GM19467 (cell line): ENCODE data around the gene CD22.

Experiments used
- ATAC-seq: cut with Tn5 transposase; IDR thresholded peaks from one replicate; pipeline ENCODE4 v1.9.1; 2021; ENCODE audit warnings: mild to moderate bottlenecking, moderate library complexity; ENCODE audit not compliant: unreplicated experiment

Gene CD22

GRCh38 chr19:35295792-35296462 lies 33.1 kb upstream of the CD22 start:
- no peak for ATAC-seq

DNA sequence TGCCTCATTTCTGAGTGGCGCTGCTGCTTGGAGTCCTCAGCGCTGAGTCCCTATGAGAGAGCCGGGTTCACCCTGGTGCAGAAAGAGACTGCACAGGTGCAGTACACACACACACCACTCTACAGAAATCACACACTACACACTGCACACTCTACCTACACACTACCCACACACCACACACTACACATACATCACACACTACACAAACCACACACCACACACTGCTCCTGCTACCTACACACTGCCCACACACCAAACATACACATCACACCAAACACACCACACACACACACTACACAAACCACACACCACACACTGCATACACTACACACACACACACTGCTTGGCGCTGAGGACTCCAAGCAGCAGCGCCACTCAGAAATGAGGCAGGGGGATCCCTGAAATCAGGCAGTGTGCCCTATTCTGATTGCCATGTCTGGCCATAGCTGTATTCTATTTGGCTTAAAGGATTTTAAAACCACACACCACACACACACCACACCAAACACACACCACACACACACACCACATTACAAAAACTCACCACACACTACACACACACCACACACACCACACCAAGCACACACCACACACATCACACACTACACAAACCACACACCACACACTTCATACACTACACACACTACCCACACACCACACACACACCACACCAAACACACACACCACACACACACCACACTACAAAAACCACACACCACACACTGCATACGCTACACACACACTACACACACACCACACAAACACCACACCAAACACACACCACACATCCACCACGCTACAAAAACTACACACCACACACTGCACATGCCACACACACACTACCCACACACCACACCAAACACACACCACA lies 32.1 kb upstream of the CD22 start:
- no peak for ATAC-seq

DNA sequence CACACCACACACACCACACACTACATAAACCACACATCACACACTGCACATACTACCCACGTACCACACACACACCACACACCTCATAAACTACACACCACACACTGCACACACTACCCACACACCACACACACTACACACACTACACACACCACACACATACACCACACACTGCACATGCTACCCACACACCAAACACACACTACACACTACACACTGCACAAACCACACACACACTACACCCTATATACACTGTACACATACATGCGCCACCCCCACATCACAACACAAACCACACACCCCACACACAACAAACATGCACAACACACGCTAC lies 31.5 kb upstream of the CD22 start:
- no peak for ATAC-seq

DNA sequence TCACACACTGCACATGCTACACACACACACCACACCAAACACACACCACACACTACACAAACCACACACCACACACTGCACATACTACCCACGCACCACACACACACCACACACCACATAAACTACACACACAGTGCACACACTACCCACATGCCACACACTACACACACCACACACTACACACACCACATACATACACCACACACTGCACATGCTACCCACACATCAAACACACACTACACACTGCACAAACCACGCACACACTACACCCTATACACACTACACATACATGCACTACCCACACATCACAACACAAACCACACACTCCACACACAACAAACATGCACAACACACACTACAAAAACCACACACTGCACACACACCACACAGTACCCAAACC lies 31.1 kb upstream of the CD22 start:
- ATAC-seq, result no peak

- no peak for ATAC-seq
Measured at GRCh38 chr19:35298561-35298972, 30.4 kb upstream of the CD22 start.

GRCh38 chr19:35299523-35300338 lies 29.3 kb upstream of the CD22 start:
- ATAC-seq, result no peak

DNA sequence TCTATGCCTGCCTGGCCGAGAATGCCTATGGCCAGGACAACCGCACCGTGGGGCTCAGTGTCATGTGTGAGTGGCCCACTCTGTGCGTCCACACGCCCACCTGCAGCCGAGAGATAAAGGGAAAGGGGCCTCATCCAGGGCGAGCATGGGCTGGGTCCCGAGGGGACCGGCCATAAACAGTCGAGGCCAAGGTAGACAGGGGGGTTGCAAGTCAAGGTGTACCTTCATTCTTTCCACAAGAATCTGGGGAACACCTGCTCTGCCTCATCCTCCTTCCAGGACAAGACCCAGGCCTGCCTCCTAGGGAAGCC lies 28.7 kb upstream of the CD22 start:
- ATAC-seq, result no peak

DNA sequence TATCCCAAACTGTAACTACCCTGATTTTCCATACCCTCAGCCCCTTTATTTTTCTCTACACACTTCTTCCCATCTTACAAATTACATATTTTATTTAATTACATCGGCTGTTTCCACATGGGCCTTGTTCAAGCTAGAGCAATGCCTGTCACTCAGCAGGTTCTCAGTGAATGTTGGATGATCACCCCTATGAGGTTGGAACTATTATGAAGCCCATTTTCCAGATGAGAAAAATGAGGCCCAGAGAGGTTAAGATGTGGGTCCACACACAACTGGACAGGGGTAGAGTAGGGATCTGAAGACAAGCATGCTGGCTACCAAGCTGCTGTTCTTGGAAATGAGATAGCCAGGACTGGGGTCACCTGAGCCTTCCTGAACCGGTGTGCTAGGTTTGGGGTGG lies 27.0 kb upstream of the CD22 start:
- no peak for ATAC-seq

- ATAC-seq, result no peak
Measured at GRCh38 chr19:35302446-35302845, 26.5 kb upstream of the CD22 start.

GRCh38 chr19:35303357-35303915 lies 25.6 kb upstream of the CD22 start:
- ATAC-seq, result no peak

DNA sequence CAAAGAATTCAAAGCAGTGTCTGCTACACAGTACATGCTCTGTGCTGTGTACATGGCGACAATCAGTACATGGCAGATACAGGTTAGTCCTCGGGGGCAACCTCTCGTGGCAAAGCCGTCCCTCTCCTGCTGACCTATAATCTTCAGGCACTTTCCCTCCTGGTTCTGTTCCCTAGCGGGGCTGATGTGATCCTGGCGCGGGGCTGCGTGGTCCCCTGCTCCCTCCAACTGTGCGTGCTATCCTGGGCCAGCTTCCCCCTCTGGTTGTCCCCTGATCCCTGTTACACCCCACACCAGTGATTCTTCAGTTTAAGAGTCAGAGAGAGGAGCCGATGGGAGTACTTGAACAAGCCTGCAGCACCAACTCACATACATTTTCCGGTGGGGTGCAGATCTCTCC lies 25.0 kb upstream of the CD22 start:
- ATAC-seq, result no peak

- no peak for ATAC-seq
Measured at GRCh38 chr19:35305181-35305580, 23.8 kb upstream of the CD22 start.

DNA sequence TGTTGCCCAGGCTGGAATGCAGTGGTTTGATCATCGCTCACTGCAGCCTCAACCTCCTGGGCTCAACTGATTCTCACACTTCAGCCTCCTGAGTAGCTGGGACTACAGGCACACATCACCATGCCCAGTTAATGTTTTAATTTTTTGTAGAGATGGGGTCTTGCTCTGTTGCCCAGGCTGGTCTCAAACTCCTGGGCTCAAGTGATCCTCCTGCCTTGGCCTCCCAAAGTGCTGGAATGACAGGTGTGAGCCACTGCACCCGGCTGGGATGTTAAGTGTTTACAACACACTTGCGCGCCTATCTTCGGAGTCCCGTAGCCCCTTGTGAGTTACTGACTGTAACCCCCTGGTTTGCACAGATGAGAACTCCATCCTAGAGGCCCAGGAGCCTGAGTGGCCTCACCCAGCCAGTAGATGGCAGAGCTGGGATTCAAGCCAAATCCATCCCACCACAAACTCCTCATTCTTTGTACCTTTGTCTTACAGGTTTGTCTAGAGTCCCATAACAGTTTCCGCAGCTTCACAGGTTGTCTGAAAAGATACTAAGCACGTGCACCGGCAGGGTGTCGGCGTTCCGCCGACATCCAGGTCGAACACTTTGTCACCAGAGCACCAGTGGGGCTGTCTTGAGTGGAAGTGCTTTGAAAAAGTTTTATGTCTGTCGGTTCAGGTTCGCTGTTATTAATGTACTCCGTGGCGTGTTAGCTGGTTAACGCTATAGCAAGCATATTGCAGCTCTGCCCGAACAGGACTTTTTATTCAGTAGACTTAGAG lies 22.3 kb upstream of the CD22 start:
- ATAC-seq, result no peak

GRCh38 chr19:35307931-35308330 lies 21.1 kb upstream of the CD22 start:
- ATAC-seq, result no peak

DNA sequence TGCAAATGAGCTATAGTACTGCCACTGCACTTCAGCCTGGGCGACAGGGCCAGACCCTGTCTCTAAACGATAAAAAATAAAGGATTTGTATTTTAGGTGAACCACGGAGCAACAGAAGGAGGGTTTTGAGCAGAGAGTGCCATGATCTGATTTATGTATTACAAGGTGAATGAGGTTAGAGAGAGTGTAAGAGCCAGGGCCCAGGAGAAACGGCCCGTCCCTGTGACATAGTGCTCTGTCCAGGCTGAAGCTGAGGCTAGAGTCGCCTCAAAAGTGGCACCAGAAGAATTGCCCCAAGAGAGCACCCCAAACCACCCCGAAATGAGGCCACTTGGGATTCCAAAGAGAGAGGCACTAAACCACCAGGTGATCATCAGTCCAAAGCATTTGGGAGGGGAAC lies 20.1 kb upstream of the CD22 start:
- no peak for ATAC-seq

DNA sequence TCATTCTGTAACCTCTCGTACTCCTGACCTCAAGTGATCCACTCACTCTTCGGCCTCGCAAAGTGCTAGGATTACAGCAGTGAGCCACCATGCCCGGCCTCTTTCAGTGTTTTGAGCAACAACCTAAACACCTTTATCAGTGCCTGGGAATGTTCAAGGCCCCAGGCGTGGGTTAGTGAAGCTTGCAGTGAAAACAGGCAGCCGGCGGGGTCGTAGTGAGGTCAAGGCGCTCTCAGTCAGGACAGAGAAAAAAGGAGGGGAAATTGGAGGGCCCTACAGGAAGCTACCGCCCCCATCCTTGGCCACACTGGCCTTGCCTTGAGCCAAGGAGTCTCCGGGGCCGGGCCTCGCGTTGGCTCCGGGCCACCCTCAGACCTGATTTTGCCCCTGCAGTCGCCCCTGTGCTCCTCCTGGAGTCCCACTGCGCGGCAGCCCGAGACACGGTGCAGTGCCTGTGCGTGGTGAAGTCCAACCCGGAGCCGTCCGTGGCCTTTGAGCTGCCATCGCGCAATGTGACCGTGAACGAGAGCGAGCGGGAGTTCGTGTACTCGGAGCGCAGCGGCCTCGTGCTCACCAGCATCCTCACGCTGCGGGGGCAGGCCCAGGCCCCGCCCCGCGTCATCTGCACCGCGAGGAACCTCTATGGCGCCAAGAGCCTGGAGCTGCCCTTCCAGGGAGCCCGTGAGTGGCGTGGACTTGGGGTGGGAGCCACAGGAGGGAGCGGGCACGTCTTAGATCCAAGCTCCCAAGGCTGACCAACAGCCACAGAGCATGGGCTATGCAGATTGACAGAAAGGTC lies 19.3 kb upstream of the CD22 start:
- ATAC-seq, result no peak

DNA sequence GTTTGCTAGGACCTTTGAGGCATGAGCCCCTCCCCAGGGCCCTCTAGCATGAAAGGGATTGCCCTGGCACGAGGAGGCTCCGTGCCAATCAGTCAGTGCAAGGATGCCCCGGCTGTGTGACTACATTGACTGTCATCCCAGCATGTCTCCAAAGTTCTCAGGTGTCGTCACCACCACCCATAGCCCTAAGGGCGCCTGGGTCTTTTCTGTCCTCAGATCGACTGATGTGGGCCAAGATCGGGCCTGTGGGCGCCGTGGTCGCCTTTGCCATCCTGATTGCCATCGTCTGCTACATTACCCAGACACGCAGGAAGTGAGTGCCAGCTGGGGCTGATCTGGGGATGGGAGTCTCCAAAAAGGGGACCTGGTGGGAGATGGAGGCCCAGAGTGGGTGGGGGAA lies 18.7 kb upstream of the CD22 start:
- no peak for ATAC-seq

DNA sequence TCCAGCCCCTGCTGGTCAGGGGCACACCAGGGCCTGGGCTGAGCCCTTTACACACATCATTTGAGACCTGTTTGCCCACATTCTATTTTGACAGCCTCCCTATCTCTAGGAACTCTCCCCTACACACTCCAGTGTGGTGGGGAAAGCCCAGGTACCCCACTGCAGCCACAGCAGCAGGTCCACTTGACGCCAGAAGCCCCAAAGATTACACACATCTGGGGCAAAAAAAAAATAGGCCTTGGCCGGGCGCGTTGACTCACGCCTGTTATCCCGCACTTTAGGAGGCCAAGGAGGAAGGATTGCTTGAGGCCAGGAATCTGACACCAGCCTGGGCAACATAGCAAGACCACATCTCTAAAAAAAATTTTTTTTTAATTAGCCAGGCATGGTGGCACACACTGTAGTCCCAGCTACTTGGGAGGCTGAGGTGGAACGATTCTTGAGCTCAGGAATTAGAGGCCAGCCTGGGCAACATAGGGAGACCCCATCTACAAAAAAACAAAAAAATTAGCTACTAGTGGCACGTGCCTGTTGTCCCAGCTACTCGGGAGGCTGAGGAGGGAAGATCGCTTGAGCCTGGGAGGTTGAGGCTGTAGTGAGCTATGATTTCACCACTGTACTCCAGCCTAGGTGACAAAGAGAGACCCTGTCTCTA lies 18.0 kb upstream of the CD22 start:
- ATAC-seq, result no peak

- ATAC-seq, result no peak
Measured at GRCh38 chr19:35311901-35312665, 16.9 kb upstream of the CD22 start.
